HG02623 (cell line): ENCODE data around the gene MYO7B.

Experiments
- ATAC-seq: cut with Tn5 transposase; IDR thresholded peaks from one replicate; pipeline ENCODE4 v1.9.1; 2021; ENCODE audit warnings: moderate library complexity; ENCODE audit not compliant: unreplicated experiment

Gene MYO7B

GRCh38 chr2:127551221-127551930 lies 15.9 kb downstream of the MYO7B start:
- no peak for ATAC-seq

GRCh38 chr2:127552336-127552735 lies 16.9 kb downstream of the MYO7B start:
- ATAC-seq: no peak

- ATAC-seq: no peak
Measured at GRCh38 chr2:127552846-127553245, 17.4 kb downstream of the MYO7B start.

GRCh38 chr2:127558911-127559310 lies 23.4 kb downstream of the MYO7B start:
- ATAC-seq: no peak

- no peak for ATAC-seq
Measured at GRCh38 chr2:127559454-127559853, 24.0 kb downstream of the MYO7B start.

GRCh38 chr2:127560201-127560930 lies 24.9 kb downstream of the MYO7B start:
- ATAC-seq: no peak

- no peak for ATAC-seq
Measured at GRCh38 chr2:127560931-127561280, 25.4 kb downstream of the MYO7B start.

- no peak for ATAC-seq
Measured at GRCh38 chr2:127561371-127561770, 25.9 kb downstream of the MYO7B start.

GRCh38 chr2:127562936-127563335 lies 27.5 kb downstream of the MYO7B start:
- no peak for ATAC-seq

- ATAC-seq: peak; percentile 94
Measured at GRCh38 chr2:127563458-127564428, 28.3 kb downstream of the MYO7B start.

GRCh38 chr2:127564429-127565260 lies 29.2 kb downstream of the MYO7B start:
- ATAC-seq: no peak

- ATAC-seq: no peak
Measured at GRCh38 chr2:127565261-127566138, 30.0 kb downstream of the MYO7B start.

GRCh38 chr2:127566139-127566417 lies 30.6 kb downstream of the MYO7B start:
- no peak for ATAC-seq

GRCh38 chr2:127566576-127566975 lies 31.1 kb downstream of the MYO7B start:
- ATAC-seq: no peak

GRCh38 chr2:127567351-127567854 lies 31.9 kb downstream of the MYO7B start:
- ATAC-seq: no peak

- ATAC-seq: no peak
Measured at GRCh38 chr2:127568128-127568527, 32.6 kb downstream of the MYO7B start.

GRCh38 chr2:127569666-127570065 lies 34.2 kb downstream of the MYO7B start:
- ATAC-seq: no peak

- ATAC-seq: no peak
Measured at GRCh38 chr2:127570282-127571250, 35.1 kb downstream of the MYO7B start.
